Neural progenitor cell (in vitro differentiated cells): Measurements from ENCODE around the gene TPP1. TPM values are rescaled to one million over a fixed set of nuclear protein-coding genes. Genes with fewer than 3 reads are reported as not detected.

ENCODE experiments used
- DNase-seq: peaks from one replicate; pipeline ENCODE4 v3.0.0-alpha.2; 2016; ENCODE audit warnings: low spot score
- H2AFZ ChIP-seq: fragments of 200-600 bp; sonication (generic); replicated peaks from 2 replicates; pipeline ENCODE4 v1.6.1; 2016; ENCODE audit warnings: antibody characterized with exemption
- H3F3A ChIP-seq: fragments of 200-600 bp; sonication (generic); 2 replicates; pipeline ENCODE4 v1.6.1; 2016; ENCODE audit warnings: antibody characterized with exemption, low read depth
- H3K27ac ChIP-seq: fragments of 200-600 bp; sonication (generic); 2 replicates; pipeline ENCODE4 v1.5.1; 2016; ENCODE audit warnings: mild to moderate bottlenecking
- H3K27me3 ChIP-seq: fragments of 200-600 bp; sonication (generic); 2 replicates; pipeline ENCODE4 v1.6.1; 2016; ENCODE audit warnings: mild to moderate bottlenecking, moderate library complexity
- H3K36me3 ChIP-seq: fragments of 200-600 bp; sonication (generic); 2 replicates; pipeline ENCODE4 v1.5.1; 2016
- H3K4me1 ChIP-seq: fragments of 200-600 bp; sonication (generic); 2 replicates; pipeline ENCODE4 v1.6.1; 2016; ENCODE audit warnings: mixed run types
- H3K4me2 ChIP-seq: fragments of 200-600 bp; sonication (generic); 2 replicates; pipeline ENCODE4 v1.6.1; 2016
- H3K4me3 ChIP-seq: fragments of 200-600 bp; sonication (generic); 2 replicates; pipeline ENCODE4 v1.5.1; 2016
- H3K79me2 ChIP-seq: fragments of 200-600 bp; sonication (generic); 2 replicates; pipeline ENCODE4 v1.6.1; 2016; ENCODE audit warnings: low read depth
- H3K9ac ChIP-seq: fragments of 200-600 bp; sonication (generic); 2 replicates; pipeline ENCODE4 v1.6.1; 2016
- H3K9me3 ChIP-seq: fragments of 200-600 bp; sonication (generic); 2 replicates; pipeline ENCODE4 v1.5.1; 2016; ENCODE audit warnings: low read depth
- H4K20me1 ChIP-seq: fragments of 200-600 bp; sonication (generic); 2 replicates; pipeline ENCODE4 v1.6.1; 2016; ENCODE audit warnings: low read depth
- H3K27ac Mint-ChIP-seq: 3 replicates; pipeline ENCODE4 v1.8.0; 2021; ENCODE audit warnings: mixed read lengths
- H3K27me3 Mint-ChIP-seq: 2 replicates; pipeline ENCODE4 v1.8.0; 2022; ENCODE audit warnings: low read depth, mild to moderate bottlenecking, inconsistent platforms, moderate library complexity, mixed read lengths; ENCODE audit not compliant: insufficient read depth
- H3K36me3 Mint-ChIP-seq: 3 replicates; pipeline ENCODE4 v1.8.0; 2021; ENCODE audit warnings: mixed read lengths
- H3K4me1 Mint-ChIP-seq: 3 replicates; pipeline ENCODE4 v1.8.0; 2021; ENCODE audit warnings: mixed read lengths
- H3K4me3 Mint-ChIP-seq: 3 replicates; pipeline ENCODE4 v1.8.0; 2021; ENCODE audit warnings: mild to moderate bottlenecking, moderate library complexity, mixed read lengths
- H3K9me3 Mint-ChIP-seq: 3 replicates; pipeline ENCODE4 v1.8.0; 2020; ENCODE audit warnings: mixed read lengths
- EZH2 ChIP-seq: fragments of 200-600 bp; sonication (generic); IDR thresholded peaks from 2 replicates; pipeline ENCODE4 v1.6.1; 2017; ENCODE audit warnings: antibody characterized with exemption, mild to moderate bottlenecking, moderate library complexity
- EZH2phosphoT487 ChIP-seq: fragments of 200-600 bp; sonication (generic); IDR thresholded peaks from 2 replicates; pipeline ENCODE4 v1.6.1; 2017; ENCODE audit warnings: antibody characterized with exemption
- total RNA-seq: library from RNA; depleted of rRNA; stranded (reverse); fragments of >200 nt; gene quantifications from 2 replicates; pipeline ENCODE4 v1.2.3, GENCODE V29; 2015; ENCODE audit warnings: low replicate concordance
- TF ChIP-seq, protein P1 (sequence below): fragments of 200-600 bp; sonication (generic); IDR thresholded peaks from 2 replicates; pipeline ENCODE4 v1.5.1; 2017; ENCODE audit warnings: antibody characterized with exemption, mild to moderate bottlenecking

The TPP1 gene
- total RNA-seq, 1 donor from 2014 or later, result 9.9 TPM

DNA sequence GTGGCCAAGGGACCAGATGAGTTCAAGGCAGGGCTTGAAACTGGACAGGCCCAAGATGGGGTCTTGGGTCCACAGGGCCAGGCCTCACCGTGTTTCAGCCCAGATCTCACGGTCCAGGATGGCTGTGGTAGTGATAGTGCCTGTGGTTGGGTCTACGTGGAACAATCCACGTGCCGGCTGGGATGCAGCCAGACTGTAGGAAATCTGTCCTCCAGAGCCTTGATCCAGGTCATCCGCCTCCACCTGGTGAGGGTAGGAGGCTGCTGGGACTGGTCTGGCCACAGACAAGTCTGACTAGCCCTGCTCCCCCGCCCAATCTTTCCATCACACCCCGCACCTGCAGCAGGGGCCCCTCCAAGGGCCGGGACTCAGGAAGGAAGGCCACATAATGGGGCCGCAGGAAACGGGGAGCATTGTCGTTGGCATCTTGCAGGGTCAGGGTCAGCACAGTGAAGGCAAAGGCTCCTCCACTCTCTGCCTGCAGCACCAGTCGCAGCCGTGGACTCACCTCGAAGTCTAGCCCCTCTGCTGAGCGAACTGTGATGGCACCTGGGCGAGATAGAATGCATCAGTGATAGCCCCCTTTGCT lies 6.7 kb upstream of the TPP1 start:
- Histone ChIP-seq H3F3A (peaks cover 7% of the 10 kb centered on the region), H3K27ac (no peak overlapping the region), H3K4me2 (no peak overlapping the region), H3K4me3 (no peak overlapping the region), H3K36me3 (no peaks in the 10 kb centered on the region), H3K4me1 (peaks cover 6% of the 10 kb centered on the region), H3K9ac (no peak overlapping the region), H3K79me2 (no peaks in the 10 kb centered on the region), H2AFZ (no peak overlapping the region), H4K20me1 (peaks cover 1% of the 10 kb centered on the region), H3K27me3 (peaks cover 24% of the 10 kb centered on the region), H3K9me3 (no peaks in the 10 kb centered on the region)
- H3K27me3 Mint-ChIP-seq, result no peaks in the 10 kb centered on the region
- H3K36me3 Mint-ChIP-seq, result peaks cover 28% of the 10 kb centered on the region
- no peak for DNase-seq
- H3K27ac Mint-ChIP-seq, result no peak overlapping the region
- no peaks in the 10 kb centered on the region for H3K4me1 Mint-ChIP-seq
- no peak overlapping the region for H3K4me3 Mint-ChIP-seq
- TF ChIP-seq EZH2, result no peak
- TF ChIP-seq EZH2phosphoT487, result no peak
- TF ChIP-seq, protein P1, sequence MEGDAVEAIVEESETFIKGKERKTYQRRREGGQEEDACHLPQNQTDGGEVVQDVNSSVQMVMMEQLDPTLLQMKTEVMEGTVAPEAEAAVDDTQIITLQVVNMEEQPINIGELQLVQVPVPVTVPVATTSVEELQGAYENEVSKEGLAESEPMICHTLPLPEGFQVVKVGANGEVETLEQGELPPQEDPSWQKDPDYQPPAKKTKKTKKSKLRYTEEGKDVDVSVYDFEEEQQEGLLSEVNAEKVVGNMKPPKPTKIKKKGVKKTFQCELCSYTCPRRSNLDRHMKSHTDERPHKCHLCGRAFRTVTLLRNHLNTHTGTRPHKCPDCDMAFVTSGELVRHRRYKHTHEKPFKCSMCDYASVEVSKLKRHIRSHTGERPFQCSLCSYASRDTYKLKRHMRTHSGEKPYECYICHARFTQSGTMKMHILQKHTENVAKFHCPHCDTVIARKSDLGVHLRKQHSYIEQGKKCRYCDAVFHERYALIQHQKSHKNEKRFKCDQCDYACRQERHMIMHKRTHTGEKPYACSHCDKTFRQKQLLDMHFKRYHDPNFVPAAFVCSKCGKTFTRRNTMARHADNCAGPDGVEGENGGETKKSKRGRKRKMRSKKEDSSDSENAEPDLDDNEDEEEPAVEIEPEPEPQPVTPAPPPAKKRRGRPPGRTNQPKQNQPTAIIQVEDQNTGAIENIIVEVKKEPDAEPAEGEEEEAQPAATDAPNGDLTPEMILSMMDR, result no peak
- no peaks in the 10 kb centered on the region for H3K9me3 Mint-ChIP-seq

- Histone ChIP-seq H3K27ac (no peak overlapping the region), H3K9me3 (no peaks in the 10 kb centered on the region), H3K36me3 (no peaks in the 10 kb centered on the region), H2AFZ (no peak overlapping the region), H3K4me1 (peaks cover 12% of the 10 kb centered on the region), H3K4me3 (no peak overlapping the region), H3F3A (peaks cover 10% of the 10 kb centered on the region), H3K9ac (no peak overlapping the region), H3K4me2 (no peak overlapping the region), H3K27me3 (peaks cover 18% of the 10 kb centered on the region), H4K20me1 (no peaks in the 10 kb centered on the region), H3K79me2 (no peaks in the 10 kb centered on the region)
- H3K4me3 Mint-ChIP-seq, result no peak overlapping the region
- no peaks in the 10 kb centered on the region for H3K9me3 Mint-ChIP-seq
- no peaks in the 10 kb centered on the region for H3K4me1 Mint-ChIP-seq
- no peak overlapping the region for H3K27ac Mint-ChIP-seq
- TF ChIP-seq EZH2 (no peak), EZH2phosphoT487 (no peak)
- TF ChIP-seq, protein P1, result no peak
- H3K36me3 Mint-ChIP-seq, result peaks cover 24% of the 10 kb centered on the region
- no peaks in the 10 kb centered on the region for H3K27me3 Mint-ChIP-seq
- DNase-seq, result no peak
These were observed 6.1 kb upstream of the TPP1 start for GRCh38 chr11:6625156-6625831.

DNA sequence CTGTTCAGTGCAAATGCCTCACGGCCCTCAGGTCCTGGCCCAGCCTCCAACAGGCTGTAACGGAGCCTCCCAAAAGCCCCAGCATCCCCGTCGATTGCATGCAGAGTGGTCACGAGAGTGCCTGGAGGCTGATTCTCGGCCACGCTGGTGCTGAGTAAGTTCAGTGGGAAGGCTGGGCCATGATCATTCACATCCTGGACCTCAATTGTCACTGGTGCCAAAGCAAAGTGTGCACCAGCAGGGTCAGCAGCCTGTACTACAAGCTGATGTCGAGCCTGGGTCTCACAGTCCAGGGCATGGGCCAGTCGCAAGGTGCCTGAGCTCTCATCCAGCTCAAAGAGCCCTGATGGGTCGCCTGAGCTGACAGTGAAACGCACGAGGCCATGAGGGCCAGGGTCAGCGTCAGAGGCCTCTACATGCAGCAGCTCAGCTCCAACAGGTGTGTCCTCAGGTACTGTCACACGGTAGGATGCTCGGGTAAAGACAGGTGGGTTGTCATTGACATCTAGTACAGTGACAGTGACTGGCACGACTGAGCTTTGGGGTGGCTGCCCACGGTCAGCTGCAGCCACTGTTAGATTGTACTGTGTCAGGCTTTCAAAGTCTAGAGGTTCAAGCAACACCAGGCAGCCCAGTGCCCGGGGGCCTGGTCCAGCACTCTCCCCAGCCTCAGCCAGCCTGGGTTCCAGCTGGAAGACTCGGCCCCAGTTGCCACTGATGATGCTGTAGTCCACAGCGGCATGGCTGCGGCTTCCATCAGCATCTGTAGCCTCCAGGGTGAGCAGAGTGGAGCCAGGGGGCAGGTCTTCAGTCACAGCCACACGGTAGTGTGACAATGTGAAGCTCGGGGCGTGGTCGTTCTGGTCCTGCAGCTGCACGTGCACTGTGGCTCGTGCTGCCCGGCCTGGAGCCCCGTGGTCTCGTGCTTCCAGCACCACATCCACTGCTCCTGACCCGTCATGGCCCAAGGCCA lies 4.5 kb upstream of the TPP1 start:
- no peaks in the 10 kb centered on the region for H3K9me3 ChIP-seq
- no peak overlapping the region for H3K27ac ChIP-seq
- H3F3A ChIP-seq, result peaks cover 11% of the 10 kb centered on the region
- TF ChIP-seq EZH2phosphoT487, result no peak
- TF ChIP-seq, protein P1, result no peak
- TF ChIP-seq EZH2, result no peak
- no peak overlapping the region for H3K4me3 ChIP-seq
- Mint-ChIP-seq H3K9me3 (no peaks in the 10 kb centered on the region), H3K36me3 (peaks cover 19% of the 10 kb centered on the region), H3K27ac (no peak overlapping the region), H3K27me3 (no peaks in the 10 kb centered on the region), H3K4me3 (no peak overlapping the region), H3K4me1 (no peaks in the 10 kb centered on the region)
- H2AFZ ChIP-seq, result no peak overlapping the region
- peaks cover 2% of the 10 kb centered on the region for H3K27me3 ChIP-seq
- peaks cover 1% of the 10 kb centered on the region for H3K79me2 ChIP-seq
- peaks cover 17% of the 10 kb centered on the region for H3K4me1 ChIP-seq
- H4K20me1 ChIP-seq, result no peaks in the 10 kb centered on the region
- no peak overlapping the region for H3K4me2 ChIP-seq
- DNase-seq, result no peak
- no peaks in the 10 kb centered on the region for H3K36me3 ChIP-seq
- H3K9ac ChIP-seq, result no peak overlapping the region
